Hippocampal formation (tissue), 2 donors: ENCODE results near the gene FPR2.
"Not testable (repeated sequence)": the region's sequence is repeated elsewhere in the genome, so short reads cannot be mapped to it uniquely, and the experiment has no call there.

Experiments
- DNase-seq, 2 donors: peaks; one replicate each; lab custom pipeline; 2025; lab: John Stamatoyannopoulos, UW

FPR2 gene

GRCh38 chr19:51760697-51761356 is at the start of gene FPR2:
Gene FPR2 (plus strand): TSS chr19:51761180. CDS start chr19:51768659, 7,479 bp downstream.
- DNase-seq: no peak

GRCh38 chr19:51711702-51712101 is 49.3 kb upstream of the FPR2 start:
- no peak for DNase-seq

- no peak for DNase-seq
These were observed 48.4 kb upstream of the FPR2 start for GRCh38 chr19:51712461-51713081.

GRCh38 chr19:51713319-51714285 is 47.4 kb upstream of the FPR2 start:
- DNase-seq: no peak

GRCh38 chr19:51714848-51715247 is 46.1 kb upstream of the FPR2 start:
- DNase-seq: no peak

- no peak for DNase-seq
These were observed 45.1 kb upstream of the FPR2 start for GRCh38 chr19:51715850-51716249.

- DNase-seq: no peak
These were observed 44.1 kb upstream of the FPR2 start for GRCh38 chr19:51716925-51717324.

GRCh38 chr19:51719251-51719988 is 41.6 kb upstream of the FPR2 start:
- no peak for DNase-seq

GRCh38 chr19:51721905-51722304 is 39.1 kb upstream of the FPR2 start:
- DNase-seq: no peak

GRCh38 chr19:51722492-51722891 is 38.5 kb upstream of the FPR2 start:
- DNase-seq: no peak

- no peak for DNase-seq
These were observed 36.4 kb upstream of the FPR2 start for GRCh38 chr19:51724543-51724942.

GRCh38 chr19:51726049-51726448 is 34.9 kb upstream of the FPR2 start:
- peak; percentile 75 to 81 for DNase-seq

- DNase-seq: no peak
These were observed 33.6 kb upstream of the FPR2 start for GRCh38 chr19:51727349-51727880.

GRCh38 chr19:51729781-51730180 is 31.2 kb upstream of the FPR2 start:
- DNase-seq: no peak

- no peak for DNase-seq
These were observed 27.0 kb upstream of the FPR2 start for GRCh38 chr19:51733742-51734522.

GRCh38 chr19:51735759-51736449 is 25.1 kb upstream of the FPR2 start:
- DNase-seq: no peak

- no peak for DNase-seq
These were observed 23.6 kb upstream of the FPR2 start for GRCh38 chr19:51737389-51737788.

GRCh38 chr19:51737924-51738323 is 23.1 kb upstream of the FPR2 start:
- no peak for DNase-seq

GRCh38 chr19:51738523-51738922 is 22.5 kb upstream of the FPR2 start:
- DNase-seq: not testable (repeated sequence)
